SK-N-SH (cell line): ENCODE results near the gene TP53BP2. TPM values are rescaled to one million over a fixed set of nuclear protein-coding genes. Genes with fewer than 3 reads are reported as not detected.
"Not testable (repeated sequence)": the region's sequence is repeated elsewhere in the genome, so short reads cannot be mapped to it uniquely, and the experiment has no call there.

Experiments
- CTCF ChIA-PET: fragments of 300-600, 350-600 bp; formaldehyde crosslinking; extraction: SDS; loops from one replicate; lab custom pipeline; 2021; lab: Yijun Ruan, JAX
- POLR2A ChIA-PET: fragments of 350-600 bp; sonication (Branson Sonifier 250); formaldehyde crosslinking; extraction: SDS; loops from one replicate; lab custom pipeline; 2020; ENCODE audit warnings: antibody characterized with exemption, inconsistent platforms; lab: Yijun Ruan, JAX
- DNase-seq: peaks from one replicate; pipeline ENCODE4 v3.0.0; 2012
- H2AFZ ChIP-seq: fragments of 200-600 bp; sonication (generic); 2 replicates; pipeline ENCODE4 v1.8.1; 2016; ENCODE audit warnings: antibody characterized with exemption, mild to moderate bottlenecking, low read depth
- H3F3A ChIP-seq: fragments of 200-600 bp; sonication (generic); replicated peaks from 2 replicates; pipeline ENCODE3; 2016; ENCODE audit warnings: antibody characterized with exemption, mild to moderate bottlenecking; ENCODE audit not compliant: insufficient read depth
- H3K27ac ChIP-seq, 2 experiments: fragments of 200-500 bp in 1 of 2; fragments of 200-600 bp in 1 of 2; sonication (Bioruptor generic) in 1 of 2; sonication (generic), shearing (Covaris generic) in 1 of 2; 2 replicates each; pipeline versions ENCODE4 v1.5.1 to v1.6.1; 2014 to 2016; ENCODE audit warnings: low read depth in 2 of 2, inconsistent platforms in 1 of 2, low read length in 1 of 2, mild to moderate bottlenecking in 1 of 2, mixed read lengths in 1 of 2
- H3K27me3 ChIP-seq: fragments of 200-600 bp; sonication (generic), shearing (Covaris generic); 2 replicates; pipeline ENCODE4 v1.6.1; 2016; ENCODE audit warnings: mixed run types; ENCODE audit not compliant: insufficient read depth
- H3K36me3 ChIP-seq, 2 experiments: fragments of 200-500 bp in 1 of 2; fragments of 200-600 bp in 1 of 2; sonication (Bioruptor generic) in 1 of 2; sonication (generic) in 1 of 2; replicated peaks in 1 of 2; 2 replicates each; pipeline versions ENCODE3 to v1.5.1; 2014 to 2016; ENCODE audit warnings: low read length in 1 of 2, mild to moderate bottlenecking in 1 of 2; ENCODE audit not compliant: insufficient read depth in 2 of 2, control insufficient read depth in 1 of 2
- H3K4me1 ChIP-seq, 2 experiments: fragments of 200-500 bp in 1 of 2; fragments of 200-600 bp in 1 of 2; sonication (Bioruptor generic) in 1 of 2; sonication (generic), shearing (Covaris generic) in 1 of 2; 2 replicates each; pipeline versions ENCODE4 v1.5.1 to v1.6.1; 2014 to 2016; ENCODE audit warnings: low read depth in 1 of 2, low read length in 1 of 2, mixed run types in 1 of 2; ENCODE audit not compliant: insufficient read depth in 2 of 2, control insufficient read depth in 1 of 2
- H3K4me2 ChIP-seq: fragments of 200-600 bp; sonication (generic), shearing (Covaris generic); 2 replicates; pipeline ENCODE4 v1.6.1; 2017; ENCODE audit warnings: mixed run types
- H3K4me3 ChIP-seq, 2 experiments: fragments of 200-500 bp in 1 of 2; fragments of 200-600 bp in 1 of 2; sonication (Bioruptor generic) in 1 of 2; sonication (generic), shearing (Covaris generic) in 1 of 2; 2 replicates each; pipeline versions ENCODE4 v1.5.1 to v1.8.1; 2014 to 2016; ENCODE audit warnings: low read depth in 2 of 2, inconsistent platforms in 1 of 2, low read length in 1 of 2, mild to moderate bottlenecking in 1 of 2, mixed read lengths in 1 of 2, moderate library complexity in 1 of 2
- H3K79me2 ChIP-seq: fragments of 200-600 bp; sonication (generic); 2 replicates; pipeline ENCODE4 v1.8.1; 2017; ENCODE audit warnings: mild to moderate bottlenecking; ENCODE audit not compliant: insufficient read depth
- H3K9ac ChIP-seq: fragments of 200-600 bp; sonication (generic); 2 replicates; pipeline ENCODE4 v1.6.1; 2017; ENCODE audit warnings: mixed run types
- H3K9me2 ChIP-seq: fragments of 200-600 bp; sonication (generic); 2 replicates; pipeline ENCODE4 v1.6.1; 2017; ENCODE audit warnings: mixed run types
- H3K9me3 ChIP-seq: fragments of 200-600 bp; sonication (generic); 2 replicates; pipeline ENCODE4 v1.6.1; 2017; ENCODE audit warnings: mixed run types, mild to moderate bottlenecking, moderate library complexity
- H4K20me1 ChIP-seq: fragments of 200-600 bp; sonication (generic); 2 replicates; pipeline ENCODE4 v1.6.1; 2017; ENCODE audit warnings: mild to moderate bottlenecking, mixed run types; ENCODE audit not compliant: insufficient read depth
- IRF3 ChIP-seq: fragments of 150-350 bp; IDR thresholded peaks from 2 replicates; pipeline ENCODE4 v1.6.1; 2016; ENCODE audit warnings: mild to moderate bottlenecking, low read depth, low read length
- REST ChIP-seq: IDR thresholded peaks from 2 replicates; pipeline ENCODE4 v1.6.1; 2012; ENCODE audit warnings: mild to moderate bottlenecking, low read depth, low read length, moderate library complexity
- SIN3A ChIP-seq: IDR thresholded peaks from 2 replicates; pipeline ENCODE4 v1.6.1; 2012; ENCODE audit warnings: low read depth, mild to moderate bottlenecking, low read length, moderate library complexity, borderline replicate concordance
- TAF1 ChIP-seq: IDR thresholded peaks from 2 replicates; pipeline ENCODE4 v1.6.1; 2012; ENCODE audit warnings: low read depth, mild to moderate bottlenecking, low read length, moderate library complexity, borderline replicate concordance
- USF2 ChIP-seq: fragments of 150-350 bp; IDR thresholded peaks from 2 replicates; pipeline ENCODE4 v1.6.1; 2017; ENCODE audit warnings: antibody characterized with exemption, low read length, low read depth, borderline replicate concordance
- WGBS: methylation state at CpG from one replicate; pipeline ENCODE4 v1.1.6; 2017; ENCODE audit warnings: low lambda C conversion rate; 5-methylcytosine and 5-hydroxymethylcytosine counted together
- polyA plus RNA-seq, 3 experiments: library from polyadenylated mRNA; depleted of rRNA; stranded (reverse); fragments of >200 nt; gene quantifications; 2 replicates each; pipeline ENCODE4 v1.2.3, GENCODE V29; 2012

The TP53BP2 gene
- polyA plus RNA-seq, 1 of the 3 experiments (the other 2 are of a cell fraction): 11.4 TPM

GRCh38 chr1:223841977-223842623 lies 3.6 kb downstream of the TP53BP2 start:
- WGBS: 98% methylated on average over 13 of the region's 13 CpGs
- H3K9me2 ChIP-seq, H3K27ac ChIP-seq, H3K9me3 ChIP-seq, H3K36me3 ChIP-seq, H2AFZ ChIP-seq, DNase-seq, H3K4me3 ChIP-seq, POLR2A ChIA-PET, H3K9ac ChIP-seq, H3K27me3 ChIP-seq: not testable (repeated sequence)
- 0 out of 2 replicates have a peak overlapping the region, but pooled peaks have one; percentile 29 for H3K4me2 ChIP-seq
- CTCF ChIA-PET: interaction anchor here (0.8 to 3.5 kb wide), 5 partner anchors 9 to 93 kb away, joined by 3 to 21 read pairs (median 4); no protein-coding TSS in a partner anchor
- H3K79me2 ChIP-seq: peaks cover 89% of the 10 kb centered on the region
- peaks cover 23 to 33% of the 10 kb centered on the region in 2 experiments; a peak in 3 of 4 replicates for H3K4me1 ChIP-seq
- H4K20me1 ChIP-seq: peaks cover 69% of the 10 kb centered on the region
- H3F3A ChIP-seq: peaks cover 19% of the 10 kb centered on the region
- TF ChIP-seq REST: peak; percentile 63; the same call in 1 of the 2 replicates

- CTCF ChIA-PET: interaction anchor here (1.1 to 3.5 kb wide), 3 partner anchors 20 to 211 kb away, joined by 3 to 21 read pairs (median 3); no protein-coding TSS in a partner anchor
- Histone ChIP-seq H3K9me2 (no peaks in the 10 kb centered on the region), H3K27me3 (no peaks in the 10 kb centered on the region), H3K4me2 (no peak overlapping the region; the same call in 1 of the 2 replicates), H2AFZ (no peak overlapping the region), H3K4me1 (peaks cover 23 to 50% of the 10 kb centered on the region in 2 experiments), H4K20me1 (peaks cover 86% of the 10 kb centered on the region), H3K9ac (no peak overlapping the region), H3K79me2 (peaks cover 99% of the 10 kb centered on the region), H3F3A (peaks cover 13% of the 10 kb centered on the region), H3K9me3 (no peaks in the 10 kb centered on the region), H3K4me3 (no peak overlapping the region), H3K36me3 (no peaks in the 10 kb centered on the region), H3K27ac (no peak overlapping the region)
- POLR2A ChIA-PET: no interaction called here
- no peak for TF ChIP-seq USF2
- TF ChIP-seq IRF3: no peak
- TF ChIP-seq TAF1: no peak
- TF ChIP-seq SIN3A: no peak
- DNase-seq: no peak
These were observed 5.5 kb downstream of the TP53BP2 start for GRCh38 chr1:223840254-223840653.
